ENCODE results near the gene ATR. TPM values are rescaled to one million over a fixed set of nuclear protein-coding genes. Genes with fewer than 3 reads are reported as not detected.

ATR gene
- total RNA-seq, 3 donors from 2014 or later (not counting 1 experiment from before 2014, with no cell fraction given), result 39.9 to 47.9 (median 45.8) TPM

DNA sequence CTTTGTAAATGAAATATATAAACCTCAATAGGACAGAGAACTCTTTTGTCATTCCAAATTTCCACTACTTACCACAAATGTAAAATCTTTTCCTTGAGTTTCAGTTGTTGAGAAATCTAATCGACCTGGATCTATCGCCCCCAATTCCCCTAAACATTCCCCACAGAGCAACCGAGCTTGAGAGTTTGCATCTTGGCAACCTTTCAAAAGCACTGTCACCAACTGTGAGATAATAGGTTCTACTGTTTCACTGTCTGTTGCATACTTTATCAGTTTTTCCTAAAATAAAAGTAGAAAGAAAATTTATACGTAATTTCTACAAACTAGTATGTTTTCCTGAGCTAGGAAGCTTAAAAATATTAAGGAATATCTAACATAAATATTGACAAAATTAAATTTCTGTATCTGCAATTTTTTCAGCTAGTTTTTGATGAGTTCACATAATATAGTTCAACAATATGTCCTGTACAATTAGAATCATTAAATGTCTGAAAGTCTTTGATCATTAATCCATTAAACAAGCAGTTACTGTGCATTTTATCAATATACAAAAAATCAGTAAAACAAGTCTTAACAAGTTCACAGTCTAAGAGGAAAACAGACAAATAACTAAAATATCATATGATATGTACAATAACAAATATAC lies 54.5 kb downstream of the ATR start:
- no peaks in the 10 kb centered on the region for H3K9me3 Mint-ChIP-seq
- no peak for ATAC-seq
- Histone ChIP-seq H3K4me3 (ENCODE audit: low read length) (no peak overlapping the region), H3K4me1 (ENCODE audit: control insufficient read depth, insufficient read depth, low read length) (no peaks in the 10 kb centered on the region), H3K27ac (ENCODE audit: low read length) (no peak overlapping the region), H3K9me3 (ENCODE audit: control insufficient read depth, insufficient read depth, low read length) (no peaks in the 10 kb centered on the region), H3K36me3 (ENCODE audit: control insufficient read depth, insufficient read depth, low read length) (peaks cover 26% of the 10 kb centered on the region), H3K27me3 (ENCODE audit: control insufficient read depth, insufficient read depth, low read length) (no peaks in the 10 kb centered on the region)
- H3K27me3 Mint-ChIP-seq (ENCODE audit: low read depth in 2 of 2), result no peaks in the 10 kb centered on the region
- WGBS (ENCODE audit: insufficient coverage), result 94% methylated on average over 3 of the region's 4 CpGs
- no peak overlapping the region for H3K4me3 Mint-ChIP-seq
- H3K36me3 Mint-ChIP-seq, result peaks cover 13% of the 10 kb centered on the region
- TF ChIP-seq, protein P1, sequence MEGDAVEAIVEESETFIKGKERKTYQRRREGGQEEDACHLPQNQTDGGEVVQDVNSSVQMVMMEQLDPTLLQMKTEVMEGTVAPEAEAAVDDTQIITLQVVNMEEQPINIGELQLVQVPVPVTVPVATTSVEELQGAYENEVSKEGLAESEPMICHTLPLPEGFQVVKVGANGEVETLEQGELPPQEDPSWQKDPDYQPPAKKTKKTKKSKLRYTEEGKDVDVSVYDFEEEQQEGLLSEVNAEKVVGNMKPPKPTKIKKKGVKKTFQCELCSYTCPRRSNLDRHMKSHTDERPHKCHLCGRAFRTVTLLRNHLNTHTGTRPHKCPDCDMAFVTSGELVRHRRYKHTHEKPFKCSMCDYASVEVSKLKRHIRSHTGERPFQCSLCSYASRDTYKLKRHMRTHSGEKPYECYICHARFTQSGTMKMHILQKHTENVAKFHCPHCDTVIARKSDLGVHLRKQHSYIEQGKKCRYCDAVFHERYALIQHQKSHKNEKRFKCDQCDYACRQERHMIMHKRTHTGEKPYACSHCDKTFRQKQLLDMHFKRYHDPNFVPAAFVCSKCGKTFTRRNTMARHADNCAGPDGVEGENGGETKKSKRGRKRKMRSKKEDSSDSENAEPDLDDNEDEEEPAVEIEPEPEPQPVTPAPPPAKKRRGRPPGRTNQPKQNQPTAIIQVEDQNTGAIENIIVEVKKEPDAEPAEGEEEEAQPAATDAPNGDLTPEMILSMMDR (IDR thresholded peaks at IDR 0.05), result no peak
- no peaks in the 10 kb centered on the region for H3K4me1 Mint-ChIP-seq
- intact Hi-C loops (cut with micrococcal nuclease), result no loop called here
- H3K27ac Mint-ChIP-seq, result no peak overlapping the region
- no peak for DNase-seq

DNA sequence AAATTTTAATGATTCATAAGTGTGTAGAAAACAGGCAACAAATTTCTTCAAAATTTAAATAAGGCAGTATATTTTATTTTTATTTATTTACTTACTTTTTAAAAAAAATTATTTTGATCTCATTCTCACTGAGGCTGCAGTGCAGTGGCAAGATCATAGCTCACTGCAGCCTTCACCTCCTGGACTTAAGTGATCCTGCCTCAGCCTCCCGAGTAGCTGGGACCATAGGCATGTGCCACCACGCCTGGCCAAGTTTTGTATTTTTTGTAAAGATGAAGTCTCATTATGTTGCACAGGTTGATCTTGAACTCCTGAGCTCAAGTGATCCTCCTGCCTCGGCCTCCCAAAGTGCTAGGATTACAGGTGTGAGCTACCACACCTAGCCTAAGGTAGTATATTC lies 69.5 kb downstream of the ATR start:
- Mint-ChIP-seq H3K4me3 (peak overlapping the region; percentile 84), H3K36me3 (no peaks in the 10 kb centered on the region), H3K9me3 (no peaks in the 10 kb centered on the region), H3K27ac (peak overlapping the region; percentile 79 to 84), H3K27me3 (ENCODE audit: low read depth in 2 of 2) (no peaks in the 10 kb centered on the region), H3K4me1 (no peaks in the 10 kb centered on the region)
- H3K4me1 ChIP-seq (ENCODE audit: control insufficient read depth, insufficient read depth, low read length), result peaks cover 4% of the 10 kb centered on the region
- intact Hi-C loops (cut with micrococcal nuclease), result no loop called here
- peaks cover 14% of the 10 kb centered on the region for H3K36me3 ChIP-seq (ENCODE audit: control insufficient read depth, insufficient read depth, low read length)
- H3K27me3 ChIP-seq (ENCODE audit: control insufficient read depth, insufficient read depth, low read length), result no peaks in the 10 kb centered on the region
- H3K9me3 ChIP-seq (ENCODE audit: control insufficient read depth, insufficient read depth, low read length), result no peaks in the 10 kb centered on the region
- H3K4me3 ChIP-seq (ENCODE audit: low read length), result peak overlapping the region; percentile 44
- ATAC-seq, result peak; percentile 43 to 59 (median 51)
- TF ChIP-seq, protein P1 (IDR thresholded peaks at IDR 0.05), result no peak
- 91% methylated on average over 2 of the region's 3 CpGs for WGBS (ENCODE audit: insufficient coverage)
- peak overlapping the region; percentile 12 for H3K27ac ChIP-seq (ENCODE audit: low read length)
- DNase-seq, result peak in 1 of 2 donors; percentile 33

DNA sequence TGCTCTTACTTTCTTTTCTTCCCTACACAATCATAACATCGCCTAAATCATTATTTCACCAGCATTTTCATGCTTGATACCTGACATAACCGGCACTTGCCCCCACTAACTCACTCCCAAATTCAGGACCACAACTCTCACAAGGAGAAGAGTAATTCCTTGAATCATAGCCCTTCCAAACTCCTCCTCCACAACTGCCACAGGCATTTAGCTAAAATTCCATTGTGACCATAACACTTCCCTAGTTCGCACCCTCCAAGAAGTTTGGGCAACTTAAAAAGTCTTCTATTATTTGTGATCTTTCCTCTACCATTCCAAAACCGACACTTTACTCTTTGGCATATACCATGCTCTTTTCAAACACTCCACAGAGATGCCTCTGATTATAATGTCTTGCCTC lies 71.3 kb downstream of the ATR start:
- Mint-ChIP-seq H3K27ac (peak overlapping the region; percentile 33 to 84), H3K4me1 (no peaks in the 10 kb centered on the region)
- no peak for DNase-seq

More for the DNA sequence above, 71.3 kb downstream of the ATR start:
- Histone ChIP-seq H3K4me3 (ENCODE audit: low read length) (no peak overlapping the region), H3K9me3 (ENCODE audit: control insufficient read depth, insufficient read depth, low read length) (no peaks in the 10 kb centered on the region), H3K27me3 (ENCODE audit: control insufficient read depth, insufficient read depth, low read length) (no peaks in the 10 kb centered on the region), H3K27ac (ENCODE audit: low read length) (no peak overlapping the region), H3K36me3 (ENCODE audit: control insufficient read depth, insufficient read depth, low read length) (peaks cover 20% of the 10 kb centered on the region), H3K4me1 (ENCODE audit: control insufficient read depth, insufficient read depth, low read length) (peaks cover 4% of the 10 kb centered on the region)
- WGBS (ENCODE audit: insufficient coverage), result over 99% methylated on average over 4 of the region's 4 CpGs
- Mint-ChIP-seq H3K36me3 (peaks cover 6% of the 10 kb centered on the region), H3K9me3 (no peaks in the 10 kb centered on the region), H3K4me3 (no peak overlapping the region), H3K27me3 (ENCODE audit: low read depth in 2 of 2) (no peaks in the 10 kb centered on the region)
- TF ChIP-seq, protein P1 (IDR thresholded peaks at IDR 0.05), result no peak
- intact Hi-C loops (cut with micrococcal nuclease), result no loop called here
- no peak for ATAC-seq

Measured in natural killer cell (primary cell).